GM21528 (cell line): Measurements from ENCODE around the gene SKI.

Source experiments
- ATAC-seq: cut with Tn5 transposase; IDR thresholded peaks from one replicate; pipeline ENCODE4 v1.9.1; 2021; ENCODE audit warnings: mild to moderate bottlenecking, moderate library complexity; ENCODE audit not compliant: unreplicated experiment, low FRiP score

SKI gene

DNA sequence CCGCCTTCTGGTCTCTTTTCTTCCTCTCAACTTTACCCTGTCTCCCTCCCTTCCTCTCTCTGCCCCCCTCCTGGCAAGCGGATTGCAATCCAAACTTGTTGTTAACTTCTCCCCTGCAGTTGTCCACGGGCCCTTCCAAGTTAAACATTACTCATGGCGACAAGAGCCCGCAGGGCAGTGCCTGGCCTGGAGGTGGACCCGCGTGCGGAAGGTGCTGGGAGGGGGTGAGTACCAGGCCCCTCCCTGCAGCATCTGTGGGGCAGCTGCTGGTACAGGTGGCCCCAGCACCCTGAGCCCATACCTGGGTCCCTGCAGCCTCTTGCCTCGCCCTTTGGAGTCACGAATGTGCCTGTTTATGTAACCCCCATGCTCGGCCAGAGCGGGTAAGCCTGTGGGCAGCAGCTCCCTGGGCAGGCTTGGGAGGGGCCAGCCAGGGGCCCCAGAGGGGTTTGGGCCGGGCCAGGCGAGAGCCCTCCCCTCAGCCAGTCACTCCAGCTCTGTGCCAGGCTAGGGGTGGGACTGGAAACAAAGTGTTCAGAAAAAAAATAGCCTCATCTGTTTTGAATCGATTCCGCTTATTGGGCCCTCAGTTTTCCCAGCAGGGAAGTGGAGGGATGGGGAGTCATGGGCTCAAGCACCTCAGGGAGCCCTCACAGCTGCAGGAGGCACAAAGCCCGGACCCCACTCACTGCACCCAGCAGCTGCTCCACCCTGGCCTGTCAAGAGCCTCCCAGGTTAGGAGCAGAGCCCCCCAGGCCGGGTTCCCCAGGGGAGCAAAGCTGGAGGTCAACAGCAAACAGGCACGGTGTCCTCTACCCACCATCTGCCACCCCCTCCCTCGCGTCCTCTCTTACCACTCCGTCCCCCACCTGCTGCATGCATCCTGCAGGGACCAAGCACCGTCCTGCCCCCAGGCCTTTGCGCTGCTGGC lies 19.5 kb upstream of the SKI start:
- ATAC-seq, result no peak

DNA sequence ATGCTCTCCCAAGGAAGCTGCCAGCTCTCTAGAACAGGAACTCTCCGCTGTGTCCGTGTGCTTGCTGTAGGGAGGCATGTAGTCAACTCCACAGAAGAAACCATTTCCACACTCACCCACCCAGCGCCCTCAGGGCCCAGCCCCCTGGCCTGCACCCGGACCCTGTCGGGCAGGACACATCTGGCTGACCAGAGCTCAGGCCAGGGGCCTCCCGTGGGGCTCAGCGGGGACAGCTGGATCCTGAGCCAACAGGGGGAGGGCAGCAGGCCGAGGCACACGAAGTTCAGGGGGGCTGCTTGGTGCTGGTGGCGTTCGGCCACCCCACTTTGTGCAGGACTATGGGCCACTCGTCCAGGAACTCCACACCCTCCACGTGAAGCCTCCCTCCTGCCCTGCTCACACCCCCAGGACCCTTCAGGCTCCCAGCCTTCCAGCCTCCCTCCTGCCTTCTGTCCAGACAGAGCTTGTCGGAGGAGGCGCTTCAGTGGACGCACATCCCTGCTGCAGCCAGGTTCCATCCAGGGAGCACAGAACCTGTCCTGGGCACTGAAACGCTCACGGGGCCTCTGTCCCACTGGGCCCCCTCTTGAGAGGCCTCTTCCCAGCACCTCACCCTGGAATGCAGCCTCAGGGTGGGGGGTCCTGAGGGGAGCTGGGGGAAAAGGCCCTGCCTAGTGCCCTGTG lies 18.6 kb upstream of the SKI start:
- ATAC-seq, result no peak

DNA sequence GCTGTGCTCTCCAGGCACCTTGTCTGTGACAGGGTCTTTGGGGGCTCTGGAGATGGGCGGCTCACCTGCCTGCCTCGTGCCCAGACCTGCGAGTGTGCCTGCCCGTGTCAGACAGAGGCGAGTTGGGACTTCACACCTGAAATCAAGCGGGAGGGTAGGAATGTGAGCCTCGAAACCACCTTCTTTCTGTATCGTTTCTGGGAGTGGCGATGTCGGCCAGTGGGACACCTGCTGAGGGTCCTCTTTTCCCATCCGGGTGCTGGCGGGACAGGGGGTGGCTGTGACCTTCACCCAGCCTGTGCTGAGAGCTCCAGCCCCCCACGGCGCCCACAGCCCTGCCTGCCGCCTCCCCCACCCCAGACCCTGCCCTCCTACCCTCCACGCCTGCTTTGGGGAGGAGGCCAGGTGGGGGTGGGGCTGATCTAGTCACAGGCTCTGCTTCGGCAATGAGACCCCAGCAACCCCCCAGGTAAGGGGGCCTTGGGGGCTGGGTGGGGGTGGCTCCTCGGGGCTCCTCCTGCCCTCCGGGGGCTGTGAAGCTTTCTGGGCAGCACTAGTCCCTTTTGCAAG lies 17.9 kb upstream of the SKI start:
- no peak for ATAC-seq

DNA sequence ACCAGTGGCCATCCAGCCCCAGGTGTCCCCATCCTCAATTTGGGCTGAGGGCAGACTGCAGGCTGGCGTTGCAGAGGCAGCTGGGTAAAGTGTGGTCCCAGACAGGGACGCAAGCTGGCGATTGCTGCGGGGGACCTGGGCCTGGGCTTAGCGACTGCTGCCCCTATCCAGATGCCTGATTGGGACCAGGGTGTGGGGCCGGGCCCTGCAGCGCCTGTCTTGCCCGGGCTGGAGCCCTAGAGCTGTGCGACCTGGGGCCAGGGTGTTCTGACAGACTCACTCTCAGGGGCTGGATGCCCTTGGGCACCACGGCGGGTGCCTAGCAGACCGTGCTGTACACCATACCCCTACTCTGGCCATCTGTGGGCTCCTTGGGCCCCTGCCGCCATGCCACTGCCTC lies 17.3 kb upstream of the SKI start:
- no peak for ATAC-seq

DNA sequence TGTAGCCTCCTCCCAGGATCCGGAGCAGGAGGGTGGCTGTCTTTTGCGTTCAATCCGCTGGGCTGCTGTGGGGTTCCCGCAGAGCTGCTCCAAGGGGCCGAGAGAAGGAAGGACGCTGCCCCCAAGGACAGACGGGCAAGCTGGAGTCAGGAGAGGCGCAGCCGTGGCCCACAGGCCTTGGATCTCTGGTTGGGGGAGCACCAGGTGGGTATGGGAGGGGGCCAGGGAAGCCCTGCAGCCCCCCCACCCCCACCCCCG lies 15.9 kb upstream of the SKI start:
- no peak for ATAC-seq

DNA sequence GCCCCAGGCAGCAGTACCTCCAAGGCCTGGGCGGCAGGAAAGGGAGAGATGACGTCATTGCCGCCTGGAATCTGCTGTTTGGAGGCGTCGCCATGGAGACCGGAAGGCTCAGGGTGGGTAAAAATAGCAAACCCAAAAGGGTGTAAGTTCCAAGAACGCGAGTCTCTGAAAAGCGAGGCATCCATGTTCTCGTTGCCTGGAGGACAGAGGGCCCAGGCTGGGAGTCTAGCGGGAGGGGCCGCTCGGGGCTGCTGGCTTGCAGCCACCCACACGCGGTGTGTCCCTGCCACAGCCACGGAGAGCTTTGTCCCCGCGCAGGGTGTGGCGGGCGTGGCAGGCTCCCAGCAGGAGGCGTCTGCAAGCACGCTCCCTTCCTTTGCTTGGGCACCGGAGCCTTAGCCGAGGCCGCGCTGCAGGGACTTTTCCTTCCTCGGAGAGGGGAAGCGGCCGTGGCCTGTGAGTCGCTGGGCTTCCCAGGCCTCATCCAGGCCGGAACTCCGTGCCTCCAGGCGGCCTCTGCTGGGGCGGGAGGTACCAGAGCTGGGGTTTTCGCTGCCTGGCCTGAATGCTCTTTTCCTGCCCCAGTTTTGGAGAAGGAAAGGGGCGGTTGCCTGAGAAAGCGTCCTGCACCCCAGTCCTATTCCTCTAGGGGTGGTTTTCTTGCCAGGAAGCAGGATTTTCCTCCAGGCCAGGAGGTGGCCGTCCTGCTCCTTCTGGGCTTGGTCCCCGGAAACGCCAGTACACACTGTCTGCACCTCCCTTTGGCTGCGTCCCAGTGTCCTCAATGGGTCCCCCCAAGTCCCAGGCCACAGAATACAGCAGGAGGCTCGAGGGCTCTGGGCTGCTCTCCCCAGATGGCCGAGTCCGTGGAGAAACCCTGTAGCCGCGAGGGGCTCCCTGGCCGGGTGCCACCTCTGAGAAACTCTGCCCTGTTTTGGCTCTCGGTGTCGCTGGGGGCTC lies 15.3 kb upstream of the SKI start:
- ATAC-seq, result no peak

DNA sequence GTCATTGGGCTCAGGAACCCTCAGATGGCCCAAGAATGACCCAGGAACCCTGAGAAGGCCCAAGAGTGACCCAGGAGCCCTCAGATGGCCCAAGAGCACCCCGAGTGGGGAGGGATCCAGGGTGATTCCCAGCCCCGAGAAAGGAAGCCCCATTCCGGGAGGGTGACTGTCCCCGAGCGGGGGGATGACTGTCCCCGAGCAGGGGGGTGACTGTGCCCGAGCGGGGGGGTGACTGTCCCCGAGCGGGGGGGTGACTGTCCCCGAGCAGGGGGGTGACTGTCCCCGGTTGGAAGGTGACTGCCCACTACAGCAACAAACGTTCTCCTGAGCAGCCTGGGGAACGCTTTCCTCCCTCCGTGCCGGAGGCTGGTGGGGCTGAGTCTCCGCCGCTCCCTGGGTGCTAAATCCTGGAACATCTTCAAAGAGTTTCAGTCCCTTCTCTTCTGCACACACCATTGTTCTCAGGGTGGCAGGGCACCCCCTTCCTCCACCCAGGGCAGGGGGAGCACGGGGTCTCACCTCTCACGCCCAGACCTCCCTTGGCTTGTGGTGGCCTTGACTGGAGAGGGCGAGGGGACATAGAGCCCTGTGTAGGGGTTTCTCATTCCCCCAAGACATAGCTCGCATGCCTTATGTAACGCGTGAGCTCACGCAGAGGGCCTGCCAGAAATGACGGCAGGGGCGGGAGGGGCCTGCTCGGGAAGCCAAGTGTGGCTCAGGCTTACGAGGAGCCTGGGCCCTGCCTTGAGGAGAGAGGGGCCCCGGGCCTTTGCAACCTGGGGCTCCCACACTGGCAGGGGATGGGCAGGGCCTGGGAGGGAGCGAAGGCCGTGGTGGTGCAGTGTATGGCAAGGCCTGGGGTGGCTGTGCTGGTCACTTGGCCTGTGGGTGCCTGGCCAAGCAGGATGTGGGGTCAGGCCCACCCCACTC lies 14.3 kb upstream of the SKI start:
- no peak for ATAC-seq

DNA sequence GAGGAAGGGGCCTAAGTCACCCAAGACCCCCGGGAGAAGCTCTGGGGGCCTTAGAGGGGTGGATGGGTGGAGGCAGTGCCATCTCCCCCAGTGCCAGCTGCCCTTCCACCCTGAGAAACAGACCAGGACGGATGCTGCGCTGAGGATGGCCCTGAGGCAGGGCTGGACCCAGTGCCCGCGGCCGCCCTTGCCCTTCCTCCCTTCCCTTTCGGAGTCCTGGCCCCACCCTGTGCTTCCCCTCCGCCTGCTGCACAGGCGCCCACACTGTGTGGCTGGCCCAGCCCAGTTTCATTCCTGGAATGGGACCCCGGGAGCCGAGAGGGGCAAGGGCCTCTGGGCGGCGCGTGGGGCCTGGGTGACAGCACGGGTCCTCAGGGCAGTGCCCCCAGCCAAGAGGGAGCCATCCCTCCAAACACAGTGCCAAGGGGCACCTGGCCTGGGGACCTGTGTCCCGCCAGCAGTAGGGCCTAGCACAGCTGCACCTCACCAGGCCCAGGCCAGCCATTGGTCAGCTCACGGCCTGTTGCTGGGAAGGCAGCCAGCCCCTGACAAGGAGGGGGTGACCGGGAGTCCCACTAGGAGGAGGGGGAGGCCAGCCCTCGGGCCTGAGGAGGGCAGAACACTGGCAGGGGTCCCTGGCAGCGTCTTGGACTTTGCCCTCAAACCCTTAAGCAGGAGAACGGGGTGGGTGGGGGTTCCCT lies 13.4 kb upstream of the SKI start:
- ATAC-seq, result no peak

DNA sequence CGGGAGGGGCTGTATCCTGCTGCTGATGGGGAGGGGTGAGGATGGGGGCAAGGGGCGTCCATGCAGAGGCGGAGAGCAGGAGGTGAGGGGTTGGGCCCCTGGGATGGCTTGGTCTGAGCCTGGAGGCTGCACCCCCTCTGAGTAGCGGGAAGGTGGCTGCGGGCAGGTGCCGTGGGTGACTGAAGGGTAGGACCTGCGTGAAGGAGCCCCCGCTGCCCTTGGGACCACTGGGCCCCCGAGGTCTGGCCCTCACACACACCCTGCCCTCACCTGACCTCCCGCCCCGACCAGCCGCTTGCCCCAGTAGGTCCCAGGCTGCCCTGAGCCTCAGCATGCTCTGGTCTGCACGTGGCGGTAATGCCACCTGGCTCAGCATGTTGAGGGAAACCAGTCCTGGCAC lies 12.8 kb upstream of the SKI start:
- no peak for ATAC-seq

DNA sequence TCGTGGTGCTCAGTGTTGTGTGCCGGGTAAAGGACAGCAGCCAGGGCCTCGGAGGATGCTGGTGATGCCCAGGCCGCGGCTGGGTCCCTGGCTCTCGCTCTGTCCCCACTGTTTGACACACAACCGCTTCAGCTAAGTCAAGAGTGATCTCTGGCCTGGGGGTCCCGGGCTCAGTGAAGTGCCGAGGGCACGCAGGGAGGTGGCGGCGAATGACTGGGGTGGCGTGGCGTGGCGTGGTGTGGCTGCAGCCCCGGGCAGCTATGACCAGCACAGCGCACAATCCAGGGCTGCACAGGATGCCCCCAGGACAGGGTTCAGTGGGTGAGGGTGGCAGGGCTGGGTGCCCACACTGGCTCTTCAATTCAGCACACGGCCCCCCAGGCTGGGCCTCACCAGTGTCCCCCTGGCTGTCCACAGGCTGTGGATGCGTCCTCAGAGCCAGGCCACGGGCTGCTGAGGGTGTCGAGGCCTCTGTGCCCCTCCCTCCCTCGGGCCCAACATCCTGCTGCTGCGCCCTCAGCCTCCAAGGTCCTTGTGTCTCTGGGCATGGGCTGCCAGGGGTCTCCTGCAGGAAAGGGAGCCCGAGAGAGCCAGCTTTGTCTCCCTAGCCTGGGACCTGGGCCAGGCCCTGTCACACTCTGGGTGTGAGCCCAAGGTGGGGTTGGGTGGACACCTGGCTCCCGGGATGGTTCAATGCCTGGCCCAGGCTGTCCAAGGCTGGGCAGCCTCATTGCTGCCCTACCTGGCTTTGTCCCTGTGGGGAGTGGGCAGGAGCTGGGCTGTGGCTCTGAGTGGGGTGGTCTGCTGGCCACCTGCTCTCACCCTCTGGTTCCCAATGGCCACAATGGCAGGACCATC lies 12.0 kb upstream of the SKI start:
- ATAC-seq, result no peak

DNA sequence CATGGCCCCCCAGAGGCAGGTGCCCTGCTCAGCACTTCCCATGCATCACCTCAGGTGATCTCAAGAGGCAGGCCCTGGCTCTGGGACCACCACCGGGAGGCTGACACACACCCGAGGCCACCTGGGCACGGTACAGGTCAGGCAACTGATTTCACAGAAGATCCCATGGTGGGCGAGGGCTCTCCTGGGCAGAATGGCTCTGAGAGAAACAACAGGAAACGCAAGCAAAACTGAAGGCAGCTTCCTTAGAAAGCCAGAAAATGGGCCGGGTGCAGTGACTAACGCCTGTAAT lies 11.4 kb upstream of the SKI start:
- no peak for ATAC-seq

DNA sequence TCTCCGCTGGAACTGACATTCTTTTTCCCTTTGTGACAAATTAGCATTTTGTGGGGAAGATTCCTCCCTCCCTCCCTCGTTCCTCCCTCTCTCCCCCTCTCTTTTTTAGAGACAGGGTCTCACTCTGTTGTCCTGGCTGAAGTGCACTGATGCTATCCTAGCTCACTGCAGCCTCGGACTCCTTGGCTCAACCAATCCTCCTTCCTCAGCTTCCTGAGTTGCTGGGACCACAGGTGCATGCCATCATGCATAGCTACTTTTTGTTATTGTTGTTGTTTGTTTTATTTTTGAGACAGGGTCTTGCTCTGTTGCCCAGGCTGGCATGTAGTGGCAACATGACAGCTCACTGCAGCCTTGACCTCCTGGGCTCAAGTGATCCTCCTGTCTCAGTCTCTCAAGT lies 6.8 kb upstream of the SKI start:
- no peak for ATAC-seq

DNA sequence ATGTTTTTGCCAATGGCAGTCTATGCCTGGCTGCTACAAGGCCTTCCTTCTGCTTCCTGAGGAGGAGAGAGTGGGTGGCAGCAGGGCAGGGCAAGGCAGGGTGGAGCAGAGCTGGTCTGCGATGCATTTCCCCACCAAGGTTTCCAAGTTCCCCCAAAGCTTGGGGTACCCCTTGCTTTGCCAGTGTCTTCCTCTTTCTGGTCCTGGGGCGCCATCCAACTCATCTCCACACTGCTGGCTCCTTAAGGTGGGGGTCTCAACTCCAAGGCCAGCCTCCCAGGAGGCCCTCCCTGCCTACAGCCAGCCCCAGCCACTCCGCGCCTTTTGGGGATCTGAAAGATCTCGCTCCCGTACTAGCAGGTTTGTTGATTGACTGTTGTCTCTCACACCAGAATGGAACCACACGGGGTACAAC lies 3.9 kb upstream of the SKI start:
- ATAC-seq, result no peak

DNA sequence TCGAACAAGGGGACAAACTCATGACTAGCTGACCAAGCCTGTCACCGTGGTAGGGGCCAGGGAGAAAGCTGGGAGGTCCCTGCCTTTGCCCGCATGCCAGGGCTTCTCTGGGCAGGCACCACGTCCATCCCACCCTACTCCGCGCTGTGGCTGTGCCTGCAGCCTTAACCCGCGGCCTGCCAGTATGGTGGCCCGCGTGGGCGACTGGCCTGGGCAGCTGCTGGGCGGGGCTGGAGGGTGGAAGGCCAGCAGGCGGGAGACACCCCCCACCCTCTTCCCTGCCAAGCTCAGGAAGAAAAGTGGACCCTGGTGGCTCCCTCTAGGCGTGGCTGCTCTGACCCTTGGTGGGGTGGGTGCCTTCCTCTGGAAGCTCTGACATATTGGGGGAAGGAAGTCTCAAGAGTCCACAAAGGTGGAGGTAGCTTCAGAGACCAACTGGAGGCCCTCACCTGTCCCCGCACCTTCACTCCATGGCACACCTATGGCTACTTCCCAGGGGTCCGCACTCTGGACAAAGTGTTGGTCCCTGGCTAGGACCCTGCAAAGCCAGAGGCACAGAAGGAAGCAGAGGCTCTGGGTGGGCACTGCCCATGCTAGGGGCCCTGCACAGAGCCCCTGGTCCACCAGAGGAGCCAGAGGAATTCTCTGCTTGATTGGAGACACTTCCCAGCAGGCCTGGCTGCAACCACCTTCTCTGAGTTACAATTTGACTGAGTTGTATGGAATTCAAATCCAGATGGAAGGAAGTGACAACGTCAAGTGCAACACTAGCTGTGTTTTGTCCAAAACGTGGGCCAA lies 3.3 kb upstream of the SKI start:
- no peak for ATAC-seq

DNA sequence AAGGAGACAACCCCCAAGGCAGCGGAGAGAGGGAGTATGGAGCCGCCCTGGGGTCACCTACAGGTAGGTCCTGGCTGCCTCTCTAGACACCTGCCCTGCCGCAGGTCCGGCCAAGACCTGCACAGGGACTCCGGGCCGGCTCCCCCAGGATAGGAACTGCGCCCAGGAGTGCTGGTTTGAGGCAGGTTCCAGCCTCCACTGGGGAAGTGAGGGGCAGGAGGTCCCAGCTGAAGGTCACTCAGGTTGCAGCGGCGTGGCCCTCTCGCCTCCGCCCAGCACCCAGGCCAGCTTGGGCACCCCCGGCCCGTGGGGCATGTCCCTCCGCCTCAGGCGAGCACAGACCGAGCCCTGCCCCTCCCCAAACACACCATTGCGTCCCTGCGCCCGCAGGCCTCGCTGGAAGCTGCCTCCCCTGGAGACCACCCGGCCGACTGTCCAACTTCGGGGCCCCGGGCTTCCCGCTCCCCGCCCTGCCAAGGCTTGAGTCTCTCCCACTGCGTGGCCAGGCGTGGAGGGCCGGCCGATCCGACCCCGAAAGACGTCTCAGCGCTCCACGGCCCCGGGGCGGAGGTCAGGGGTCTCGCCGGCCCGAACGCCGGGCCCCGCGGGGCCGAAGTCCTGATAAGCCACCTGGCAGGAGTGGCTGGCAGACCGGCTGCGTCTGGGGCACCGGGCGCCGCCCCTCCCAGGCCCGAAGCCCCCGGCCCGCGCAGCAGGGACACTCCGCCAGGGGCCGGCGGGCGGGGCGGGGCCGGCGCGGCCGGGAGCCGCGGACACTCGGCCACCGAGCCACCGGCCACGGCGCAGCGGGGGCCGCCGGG lies 1.4 kb upstream of the SKI start:
- no peak for ATAC-seq

DNA sequence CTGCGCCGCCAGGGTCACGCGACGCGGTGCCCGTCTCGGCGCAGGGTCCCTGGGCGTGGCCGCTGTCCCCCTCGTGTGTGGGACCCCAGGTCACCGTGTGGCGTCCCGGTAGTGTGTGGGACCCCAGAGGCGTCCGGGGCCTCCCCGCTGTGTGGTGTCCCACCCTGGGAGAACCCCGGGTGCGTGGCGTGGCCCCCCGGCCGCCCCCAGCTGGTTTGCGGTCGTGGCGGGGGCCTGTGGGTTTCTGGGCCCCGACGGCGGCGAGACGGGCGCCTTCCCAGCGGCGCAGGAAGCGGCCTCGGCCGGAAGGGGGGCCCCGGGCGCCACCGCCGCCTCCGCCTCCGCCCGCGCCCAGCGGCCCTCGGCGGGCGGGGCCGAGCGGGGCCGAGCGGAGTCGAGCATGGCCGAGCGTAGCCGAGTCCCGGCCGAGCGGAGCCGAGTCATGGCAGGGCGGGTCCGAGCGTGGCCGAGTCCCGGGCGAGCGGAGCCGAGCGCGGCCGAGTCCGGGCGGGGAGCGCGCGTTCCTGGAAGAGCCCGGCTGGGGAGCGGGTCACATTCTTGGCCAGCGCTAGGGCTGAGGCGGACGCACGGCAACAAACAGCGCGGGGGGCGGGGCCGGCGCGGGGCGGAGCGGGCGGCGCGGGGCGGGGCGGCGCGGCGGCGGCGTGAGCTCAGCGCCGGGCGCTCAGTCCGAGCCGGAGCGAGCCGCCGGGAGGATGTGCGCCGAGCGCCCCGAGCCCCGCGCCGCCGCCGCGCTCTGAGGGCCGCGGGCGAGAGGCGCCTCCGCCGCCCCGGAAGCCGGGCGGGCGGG lies 568 bp upstream of the SKI start:
- ATAC-seq, result peak; percentile 80
